ENCODE data around the gene SPEM3.

DNA sequence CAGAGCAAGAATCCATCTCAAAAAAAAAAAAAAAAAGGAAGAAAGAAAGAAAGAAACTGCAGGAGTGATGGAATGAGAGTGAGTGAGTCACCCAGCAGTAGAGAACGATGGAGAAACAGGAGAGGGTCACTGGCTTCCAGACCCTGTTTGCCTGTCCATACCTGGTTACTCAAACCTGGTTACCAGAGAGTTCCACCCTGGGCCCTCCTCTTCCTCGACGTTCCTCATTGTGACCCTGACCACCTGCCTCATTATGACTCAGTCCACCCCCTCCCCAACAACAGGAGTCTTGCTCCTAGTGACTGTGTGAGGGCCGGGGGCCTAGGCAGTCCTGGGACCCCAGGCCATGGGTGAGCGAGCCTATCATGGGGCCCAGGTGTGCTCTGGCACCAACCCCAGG, at the start of gene SPEM3:
- TF ChIP-seq FOXM1 (IDR thresholded peaks at IDR 0.05; ENCODE audit: borderline replicate concordance, low read depth) (no peak), RAD21 (IDR thresholded peaks at IDR 0.05; ENCODE audit: low read depth) (no peak), CREB1 (IDR thresholded peaks at IDR 0.05; ENCODE audit: low read depth) (no peak), ZBTB7A (IDR thresholded peaks at IDR 0.05; ENCODE audit: low read depth) (no peak), EP300 (IDR thresholded peaks at IDR 0.05; ENCODE audit: borderline replicate concordance) (no peak), EGR1 (IDR thresholded peaks at IDR 0.05) (no peak), CEBPB (IDR thresholded peaks at IDR 0.05) (no peak), YY1 (IDR thresholded peaks at IDR 0.05; ENCODE audit: low read depth) (no peak), NFIC (IDR thresholded peaks at IDR 0.05) (no peak), TAF1 (IDR thresholded peaks at IDR 0.05; ENCODE audit: low read depth) (no peak)
- TF ChIP-seq, protein P1, sequence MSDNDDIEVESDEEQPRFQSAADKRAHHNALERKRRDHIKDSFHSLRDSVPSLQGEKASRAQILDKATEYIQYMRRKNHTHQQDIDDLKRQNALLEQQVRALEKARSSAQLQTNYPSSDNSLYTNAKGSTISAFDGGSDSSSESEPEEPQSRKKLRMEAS (IDR thresholded peaks at IDR 0.05), result no peak
- TF ChIP-seq, protein P2, sequence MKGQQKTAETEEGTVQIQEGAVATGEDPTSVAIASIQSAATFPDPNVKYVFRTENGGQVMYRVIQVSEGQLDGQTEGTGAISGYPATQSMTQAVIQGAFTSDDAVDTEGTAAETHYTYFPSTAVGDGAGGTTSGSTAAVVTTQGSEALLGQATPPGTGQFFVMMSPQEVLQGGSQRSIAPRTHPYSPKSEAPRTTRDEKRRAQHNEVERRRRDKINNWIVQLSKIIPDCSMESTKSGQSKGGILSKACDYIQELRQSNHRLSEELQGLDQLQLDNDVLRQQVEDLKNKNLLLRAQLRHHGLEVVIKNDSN (IDR thresholded peaks at IDR 0.05), result no peak
